ENCODE measurements around the gene KCNA1. TPM values are rescaled to one million over a fixed set of nuclear protein-coding genes. Genes with fewer than 3 reads are reported as not detected.
A peak's percentile ranks its signal among the peaks of the same experiment; 100 is the strongest.

KCNA1 gene
- total RNA-seq, 2 donors from 2014 or later = 0.16 TPM; not detected in 1

GRCh38 chr12:4900327-4900726, 9.4 kb upstream of the KCNA1 start:
- ATAC-seq (no peak), DNase-seq (ENCODE audit: low spot score in 2 of 2) (no peak)
- H3K27ac Mint-ChIP-seq = no peak overlapping the region
- no peaks in the 10 kb centered on the region for H3K36me3 Mint-ChIP-seq
- no peaks in the 10 kb centered on the region for H3K9me3 Mint-ChIP-seq

- DNase-seq (ENCODE audit: low spot score in 2 of 2) = no peak
Observed at GRCh38 chr12:4905316-4905715, 4.4 kb upstream of the KCNA1 start.

GRCh38 chr12:4908684-4909409, 858 bp upstream of the KCNA1 start:
- DNase-seq (ENCODE audit: low spot score in 2 of 2) = no peak
- peak in 1 of 2 donors; percentile 43 for ATAC-seq
- no peak overlapping the region for H3K27ac Mint-ChIP-seq
- H3K36me3 Mint-ChIP-seq = peaks cover 6 to 12% of the 10 kb centered on the region in 2 donors
- no peaks in the 10 kb centered on the region for H3K9me3 Mint-ChIP-seq

More at GRCh38 chr12:4905316-4905715, 4.4 kb upstream of the KCNA1 start:
- Mint-ChIP-seq H3K36me3 (no peaks in the 10 kb centered on the region), H3K9me3 (no peaks in the 10 kb centered on the region), H3K27ac (no peak overlapping the region)
- ATAC-seq = no peak

GRCh38 chr12:4909410-4909733, 333 bp upstream of the KCNA1 start:
- Mint-ChIP-seq H3K9me3 (no peaks in the 10 kb centered on the region), H3K36me3 (peaks cover 6 to 12% of the 10 kb centered on the region in 2 donors), H3K27ac (no peak overlapping the region)
- DNase-seq (ENCODE audit: low spot score in 2 of 2) (no peak), ATAC-seq (no peak)

GRCh38 chr12:4910502-4911315, 1.0 kb downstream of the KCNA1 start:
- DNase-seq (ENCODE audit: low spot score in 2 of 2) (peak in 1 of 2 donors; percentile 13), ATAC-seq (peak in 1 of 2 donors; percentile 59)
- H3K27ac Mint-ChIP-seq = no peak overlapping the region
- H3K36me3 Mint-ChIP-seq = peaks cover 6 to 12% of the 10 kb centered on the region in 2 donors
- H3K9me3 Mint-ChIP-seq = no peaks in the 10 kb centered on the region

- no peak overlapping the region for H3K27ac Mint-ChIP-seq
Observed at GRCh38 chr12:4911316-4911994, 1.8 kb downstream of the KCNA1 start.

GRCh38 chr12:4914720-4915119, 5.0 kb downstream of the KCNA1 start:
- ATAC-seq = no peak
- no peak overlapping the region for H3K27ac Mint-ChIP-seq
- no peak for DNase-seq (ENCODE audit: low spot score in 2 of 2)
- no peaks in the 10 kb centered on the region for H3K9me3 Mint-ChIP-seq
- peaks cover 6 to 12% of the 10 kb centered on the region in 2 donors for H3K36me3 Mint-ChIP-seq

More at GRCh38 chr12:4911316-4911994, 1.8 kb downstream of the KCNA1 start:
- Mint-ChIP-seq H3K36me3 (peaks cover 6 to 12% of the 10 kb centered on the region in 2 donors), H3K9me3 (no peaks in the 10 kb centered on the region)
- ATAC-seq = no peak
- DNase-seq (ENCODE audit: low spot score in 2 of 2) = no peak

- no peaks in the 10 kb centered on the region for H3K9me3 Mint-ChIP-seq
- H3K27ac Mint-ChIP-seq = no peak overlapping the region
- peaks cover 6 to 12% of the 10 kb centered on the region in 2 donors for H3K36me3 Mint-ChIP-seq
- DNase-seq (ENCODE audit: low spot score in 2 of 2) = no peak
- no peak for ATAC-seq
Observed at GRCh38 chr12:4915752-4916151, 6.0 kb downstream of the KCNA1 start.

- peak in 1 of 2 donors; percentile 30 for ATAC-seq
Observed at GRCh38 chr12:4918950-4919660, 9.4 kb downstream of the KCNA1 start.

GRCh38 chr12:4932576-4932975, 22.9 kb downstream of the KCNA1 start:
- H3K36me3 Mint-ChIP-seq = no peaks in the 10 kb centered on the region

More at GRCh38 chr12:4918950-4919660, 9.4 kb downstream of the KCNA1 start:
- Mint-ChIP-seq H3K27ac (no peak overlapping the region), H3K9me3 (no peaks in the 10 kb centered on the region), H3K36me3 (no peaks in the 10 kb centered on the region)
- DNase-seq (ENCODE audit: low spot score in 2 of 2) = no peak

GRCh38 chr12:4933411-4933810, 23.7 kb downstream of the KCNA1 start:
- no peaks in the 10 kb centered on the region for H3K9me3 Mint-ChIP-seq
- DNase-seq (ENCODE audit: low spot score in 2 of 2) (no peak), ATAC-seq (no peak)
- no peaks in the 10 kb centered on the region for H3K36me3 Mint-ChIP-seq
- H3K27ac Mint-ChIP-seq = no peak overlapping the region

More at GRCh38 chr12:4932576-4932975, 22.9 kb downstream of the KCNA1 start:
- no peak for ATAC-seq
- no peaks in the 10 kb centered on the region for H3K9me3 Mint-ChIP-seq
- peak overlapping the region in 1 of 2 donors; percentile 58 for H3K27ac Mint-ChIP-seq
- DNase-seq (ENCODE audit: low spot score in 2 of 2) = no peak

- Mint-ChIP-seq H3K36me3 (no peaks in the 10 kb centered on the region), H3K9me3 (no peaks in the 10 kb centered on the region), H3K27ac (no peak overlapping the region)
- ATAC-seq = peak in 1 of 2 donors; percentile 57
- DNase-seq (ENCODE audit: low spot score in 2 of 2) = no peak
Observed at GRCh38 chr12:4934407-4935035, 24.8 kb downstream of the KCNA1 start.

- ATAC-seq = no peak
Observed at GRCh38 chr12:4938900-4939299, 29.2 kb downstream of the KCNA1 start.

GRCh38 chr12:4939418-4940023, 29.8 kb downstream of the KCNA1 start:
- DNase-seq (ENCODE audit: low spot score in 2 of 2) (no peak), ATAC-seq (no peak)
- Mint-ChIP-seq H3K36me3 (no peaks in the 10 kb centered on the region), H3K27ac (no peak overlapping the region), H3K9me3 (no peaks in the 10 kb centered on the region)

More at GRCh38 chr12:4938900-4939299, 29.2 kb downstream of the KCNA1 start:
- no peaks in the 10 kb centered on the region for H3K36me3 Mint-ChIP-seq
- no peak for DNase-seq (ENCODE audit: low spot score in 2 of 2)
- H3K9me3 Mint-ChIP-seq = no peaks in the 10 kb centered on the region
- no peak overlapping the region for H3K27ac Mint-ChIP-seq

GRCh38 chr12:4943067-4943937, 33.6 kb downstream of the KCNA1 start:
- ATAC-seq = peak in 1 of 2 donors; percentile 44
- H3K36me3 Mint-ChIP-seq = no peaks in the 10 kb centered on the region

More at GRCh38 chr12:4943067-4943937, 33.6 kb downstream of the KCNA1 start:
- DNase-seq (ENCODE audit: low spot score in 2 of 2) = no peak
- Mint-ChIP-seq H3K9me3 (no peaks in the 10 kb centered on the region), H3K27ac (no peak overlapping the region)
